HL-60 (cell line): ENCODE measurements around the gene CCDC88C.
"Not testable (repeated sequence)": the region's sequence is repeated elsewhere in the genome, so short reads cannot be mapped to it uniquely, and the experiment has no call there.

Source experiments
- DNase-seq, 2 experiments: peaks; one replicate each; pipeline ENCODE4 v3.0.0-alpha.2; 2010 to 2020; ENCODE audit warnings: low read depth in 1 of 2, low spot score in 1 of 2
- H3K27ac ChIP-seq: fragments of 250-450 bp; sonication (Bioruptor Pico); replicated peaks from 2 replicates; pipeline ENCODE4 v1.5.1; 2020; ENCODE audit warnings: mild to moderate bottlenecking, moderate library complexity
- H3K27me3 ChIP-seq: fragments of 250-450 bp; sonication (Bioruptor Pico); 2 replicates; pipeline ENCODE4 v1.5.1; 2021; ENCODE audit warnings: mild to moderate bottlenecking, moderate library complexity; ENCODE audit not compliant: insufficient read depth, poor library complexity, severe bottlenecking
- H3K4me3 ChIP-seq: replicated peaks from 2 replicates; pipeline ENCODE4 v1.5.1; 2011; ENCODE audit warnings: mild to moderate bottlenecking, control low read depth, low read length; ENCODE audit not compliant: insufficient read depth
- CTCF ChIP-seq: IDR thresholded peaks from one replicate; pipeline ENCODE4 v1.5.1; 2011; ENCODE audit warnings: low read length, control low read depth, inconsistent platforms; ENCODE audit not compliant: insufficient read depth
- GABPA ChIP-seq: IDR thresholded peaks from 2 replicates; pipeline ENCODE4 v1.6.1; 2012; ENCODE audit warnings: low read depth
- POLR2AphosphoS5 ChIP-seq: IDR thresholded peaks from 2 replicates; pipeline ENCODE4 v1.6.1; 2012; ENCODE audit warnings: low read depth
- REST ChIP-seq: IDR thresholded peaks from 2 replicates; pipeline ENCODE4 v1.6.1; 2012; ENCODE audit warnings: low read depth; ENCODE audit not compliant: insufficient replicate concordance
- SPI1 ChIP-seq: IDR thresholded peaks from 2 replicates; pipeline ENCODE4 v1.6.1; 2012; ENCODE audit warnings: low read depth, mild to moderate bottlenecking, borderline replicate concordance

Gene CCDC88C

GRCh38 chr14:91410771-91411536 lies 6.7 kb downstream of the CCDC88C start:
- H3K27ac ChIP-seq: 0 out of 2 replicates have a peak overlapping the region, but pooled peaks have one; percentile 4
- H3K4me3 ChIP-seq: no peak overlapping the region
- no peaks in the 10 kb centered on the region for H3K27me3 ChIP-seq
- DNase-seq: peak in 1 of 2 experiments; percentile 30
- TF ChIP-seq REST (no peak), SPI1 (peak; percentile 86), CTCF (no peak)

GRCh38 chr14:91409928-91410718 lies 7.5 kb downstream of the CCDC88C start:
- Histone ChIP-seq H3K27ac (no peak overlapping the region; the same call in 1 of the 2 replicates), H3K27me3 (no peaks in the 10 kb centered on the region), H3K4me3 (no peak overlapping the region)
- no peak for DNase-seq
- TF ChIP-seq SPI1: no peak
- no peak for TF ChIP-seq GABPA
- TF ChIP-seq REST: no peak
- TF ChIP-seq POLR2AphosphoS5: no peak
- no peak for TF ChIP-seq CTCF

GRCh38 chr14:91409240-91409639 lies 8.4 kb downstream of the CCDC88C start:
- not testable (repeated sequence) for DNase-seq, H3K27me3 ChIP-seq, H3K4me3 ChIP-seq, H3K27ac ChIP-seq

GRCh38 chr14:91406982-91407381 lies 10.6 kb downstream of the CCDC88C start:
- DNase-seq: no peak

More at GRCh38 chr14:91406982-91407381, 10.6 kb downstream of the CCDC88C start:
- Histone ChIP-seq H3K27me3 (no peaks in the 10 kb centered on the region), H3K27ac (no peak overlapping the region), H3K4me3 (no peak overlapping the region)
- TF ChIP-seq CTCF (no peak), GABPA (no peak), POLR2AphosphoS5 (no peak), REST (no peak), SPI1 (no peak)
